Measurements from ENCODE around the gene PTPRT. TPM values are rescaled to one million over a fixed set of nuclear protein-coding genes. Genes with fewer than 3 reads are reported as not detected.

Gene PTPRT
- total and polyA plus RNA-seq, 2 of the 4 experiments (the other 2 are of a cell fraction): not detected

DNA sequence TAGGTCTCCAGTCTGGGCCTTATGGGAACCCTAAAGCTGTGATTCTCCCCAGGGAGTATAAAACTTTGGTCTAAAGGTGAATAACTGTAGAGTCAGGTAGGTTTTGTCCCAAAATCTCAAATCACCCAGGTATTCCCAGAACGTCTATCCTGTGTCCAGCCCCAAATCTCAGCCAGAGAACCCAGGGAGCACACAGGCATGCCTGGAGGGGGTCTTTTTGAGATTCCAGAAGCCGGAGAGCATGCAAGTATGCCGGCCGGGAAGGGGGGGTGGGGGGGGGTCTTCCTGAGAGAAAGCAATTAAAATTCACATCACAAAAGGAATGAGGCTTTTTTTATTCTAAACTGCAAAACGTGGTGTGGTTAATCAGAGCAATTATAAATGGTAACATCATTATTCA, 210.0 kb downstream of the PTPRT start:
- ChIA-PET POLR2A (ENCODE audit: unreplicated experiment) (no interaction called here), CTCF (interaction anchor here (0.6 kb wide), 1 partner anchor 24 kb away, joined by 9 read pairs; no protein-coding TSS in a partner anchor)
- dilution Hi-C loops (cut with HindIII; ENCODE audit: low sequenced_read_pairs, unreplicated experiment) (no loop called here), in situ Hi-C loops (cut with MboI; ENCODE audit: low sequenced_read_pairs) (no loop called here), intact Hi-C loops (cut with micrococcal nuclease) (no loop called here)
- H3K14ac ChIP-seq (replicated peaks; ENCODE audit: low read depth, low read length): no peak overlapping the region
- no peaks in the 10 kb centered on the region for H3K79me1 ChIP-seq (ENCODE audit: low read depth in 1 of 2, low read length in 2 of 2)
- no peak overlapping the region for H2BK120ac ChIP-seq (ENCODE audit: low read depth, low read length)
- no peak overlapping the region for H2BK5ac ChIP-seq (ENCODE audit: low read depth, low read length, poor library complexity, severe bottlenecking)
- H2AFZ ChIP-seq (replicated peaks; ENCODE audit: low read length, poor library complexity): no peak overlapping the region
- H3K9ac ChIP-seq (ENCODE audit: low read depth, low read length): no peak overlapping the region
- no peak overlapping the region for H3K4me2 ChIP-seq (ENCODE audit: low read depth, low read length)
- no peaks in the 10 kb centered on the region for H3K36me3 ChIP-seq (ENCODE audit: control insufficient read depth, insufficient read depth, low read length)
- no peak overlapping the region for H3K56ac ChIP-seq (ENCODE audit: extremely low read depth, insufficient read depth, low read length)
- H3K27me3 ChIP-seq (ENCODE audit: control insufficient read depth, insufficient read depth, low read length): no peaks in the 10 kb centered on the region
- H2AK5ac ChIP-seq (ENCODE audit: low read depth, low read length): no peak overlapping the region
- no peaks in the 10 kb centered on the region for H3K9me1 ChIP-seq (ENCODE audit: insufficient read depth, low read length)
- H2BK20ac ChIP-seq (ENCODE audit: low read depth, low read length): no peak overlapping the region
- H3K4me3 ChIP-seq (ENCODE audit: insufficient read depth, low read depth, low read length): no peak overlapping the region
- no peak overlapping the region for H3K27ac ChIP-seq (ENCODE audit: insufficient read depth, low read length)
- no peaks in the 10 kb centered on the region for H4K20me1 ChIP-seq (ENCODE audit: insufficient read depth, low read length)
- no peak overlapping the region for H4K8ac ChIP-seq (ENCODE audit: low read depth in 2 of 2, low read length in 2 of 2)
- peaks cover 13% of the 10 kb centered on the region; the same call in 1 of the 2 replicates for H3K9me3 ChIP-seq (ENCODE audit: control insufficient read depth, insufficient read depth, low read length)
- TF ChIP-seq, protein P1, sequence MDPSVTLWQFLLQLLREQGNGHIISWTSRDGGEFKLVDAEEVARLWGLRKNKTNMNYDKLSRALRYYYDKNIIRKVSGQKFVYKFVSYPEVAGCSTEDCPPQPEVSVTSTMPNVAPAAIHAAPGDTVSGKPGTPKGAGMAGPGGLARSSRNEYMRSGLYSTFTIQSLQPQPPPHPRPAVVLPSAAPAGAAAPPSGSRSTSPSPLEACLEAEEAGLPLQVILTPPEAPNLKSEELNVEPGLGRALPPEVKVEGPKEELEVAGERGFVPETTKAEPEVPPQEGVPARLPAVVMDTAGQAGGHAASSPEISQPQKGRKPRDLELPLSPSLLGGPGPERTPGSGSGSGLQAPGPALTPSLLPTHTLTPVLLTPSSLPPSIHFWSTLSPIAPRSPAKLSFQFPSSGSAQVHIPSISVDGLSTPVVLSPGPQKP (IDR thresholded peaks at IDR 0.05; ENCODE audit: borderline replicate concordance, low read depth, low read length): no peak
- no peak for TF ChIP-seq POLR2A (IDR thresholded peaks at IDR 0.05; ENCODE audit: low read depth, low read length)
- TF ChIP-seq, protein P2, sequence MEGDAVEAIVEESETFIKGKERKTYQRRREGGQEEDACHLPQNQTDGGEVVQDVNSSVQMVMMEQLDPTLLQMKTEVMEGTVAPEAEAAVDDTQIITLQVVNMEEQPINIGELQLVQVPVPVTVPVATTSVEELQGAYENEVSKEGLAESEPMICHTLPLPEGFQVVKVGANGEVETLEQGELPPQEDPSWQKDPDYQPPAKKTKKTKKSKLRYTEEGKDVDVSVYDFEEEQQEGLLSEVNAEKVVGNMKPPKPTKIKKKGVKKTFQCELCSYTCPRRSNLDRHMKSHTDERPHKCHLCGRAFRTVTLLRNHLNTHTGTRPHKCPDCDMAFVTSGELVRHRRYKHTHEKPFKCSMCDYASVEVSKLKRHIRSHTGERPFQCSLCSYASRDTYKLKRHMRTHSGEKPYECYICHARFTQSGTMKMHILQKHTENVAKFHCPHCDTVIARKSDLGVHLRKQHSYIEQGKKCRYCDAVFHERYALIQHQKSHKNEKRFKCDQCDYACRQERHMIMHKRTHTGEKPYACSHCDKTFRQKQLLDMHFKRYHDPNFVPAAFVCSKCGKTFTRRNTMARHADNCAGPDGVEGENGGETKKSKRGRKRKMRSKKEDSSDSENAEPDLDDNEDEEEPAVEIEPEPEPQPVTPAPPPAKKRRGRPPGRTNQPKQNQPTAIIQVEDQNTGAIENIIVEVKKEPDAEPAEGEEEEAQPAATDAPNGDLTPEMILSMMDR (conservative IDR thresholded peaks at IDR 0.05; ENCODE audit: low read depth, low read length): no peak
- no peak for TF ChIP-seq CHD1 (IDR thresholded peaks at IDR 0.05; ENCODE audit: low read depth, low read length)
- TF ChIP-seq NFE2L2 (IDR thresholded peaks at IDR 0.05; ENCODE audit: low read depth, low read length): no peak
- TF ChIP-seq SMC3 (IDR thresholded peaks at IDR 0.05; ENCODE audit: low read depth, low read length): no peak
- no peak overlapping the region for H4K5ac ChIP-seq (ENCODE audit: low read depth, low read length)
- no peak overlapping the region for H4K91ac ChIP-seq (ENCODE audit: insufficient read depth, low read depth, low read length)
- no peak overlapping the region for H3K4ac ChIP-seq (ENCODE audit: low read depth, low read length)
- no TSS peak for BruUV-seq (replicated peaks)
- no peaks in the 10 kb centered on the region for H3K4me1 ChIP-seq (ENCODE audit: control insufficient read depth, insufficient read depth, low read length)
- DNase-seq: no peak
- WGBS, 2 experiments (ENCODE audit: extremely low coverage in 2 of 2, insufficient read length in 1 of 2): no CpG with 5 or more reads among the region's 5 CpGs
- H3K18ac ChIP-seq (ENCODE audit: low read depth, low read length): no peak overlapping the region
- no peak for ATAC-seq (ENCODE audit: low read depth)
- no peak overlapping the region for H2BK15ac ChIP-seq (ENCODE audit: low read depth, low read length)
- H2AK9ac ChIP-seq (replicated peaks; ENCODE audit: low read depth, low read length, poor library complexity): no peak overlapping the region
- H3K23ac ChIP-seq (ENCODE audit: low read depth, low read length): no peak overlapping the region

Measured in IMR-90 (cell line).